Stimulated activated CD4-positive, alpha-beta T cell treated with anti-CD3 and anti-CD28 coated beads, Interleukin-15, amount 100 ng/mL, for 48 hours (primary cell): Measurements from ENCODE around the gene MLX.
"Not testable (repeated sequence)": the region's sequence is repeated elsewhere in the genome, so short reads cannot be mapped to it uniquely, and the experiment has no call there.

Source experiments
- DNase-seq, 2 donors: peaks; one replicate each; pipeline ENCODE4 v3.0.0-alpha.2; 2020; ENCODE audit warnings: low read depth in 2 of 2

The MLX gene

DNA sequence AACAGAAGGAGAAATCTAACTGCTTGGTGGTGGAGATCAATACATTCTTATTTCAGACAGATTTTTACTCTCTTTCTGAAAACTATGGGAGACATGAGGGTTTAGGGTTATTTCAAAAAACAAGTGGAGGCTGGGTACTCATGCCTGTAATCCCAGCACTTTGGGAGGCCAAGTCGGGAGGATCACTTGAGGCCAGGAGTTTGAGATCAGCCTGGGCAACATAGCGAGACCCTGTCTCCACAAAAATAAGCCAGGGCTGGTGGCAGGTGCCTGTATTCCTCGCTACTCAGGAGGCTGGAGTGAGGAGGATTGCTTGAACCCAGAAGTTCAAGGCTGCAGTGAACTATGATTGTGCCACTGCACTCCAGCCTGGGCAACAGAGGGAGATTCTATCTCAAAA is 55.1 kb downstream of the MLX start:
- DNase-seq = not testable (repeated sequence)
